HL-60/S4 treated with phorbol 12-myristate 13-acetate at 8.2 ng/mL for 4 days and 3 days (cell line): ENCODE measurements around the gene ME1.
"Not testable (repeated sequence)": the region's sequence is repeated elsewhere in the genome, so short reads cannot be mapped to it uniquely, and the experiment has no call there.

ENCODE experiments used
- in situ Hi-C: fragments of 300-500 bp; cut with MboI; formaldehyde crosslinking; loops from 2 replicates; pipeline ENCODE4 v1.15.0; 2022; ENCODE audit warnings: low sequenced_read_pairs

ME1 gene

DNA sequence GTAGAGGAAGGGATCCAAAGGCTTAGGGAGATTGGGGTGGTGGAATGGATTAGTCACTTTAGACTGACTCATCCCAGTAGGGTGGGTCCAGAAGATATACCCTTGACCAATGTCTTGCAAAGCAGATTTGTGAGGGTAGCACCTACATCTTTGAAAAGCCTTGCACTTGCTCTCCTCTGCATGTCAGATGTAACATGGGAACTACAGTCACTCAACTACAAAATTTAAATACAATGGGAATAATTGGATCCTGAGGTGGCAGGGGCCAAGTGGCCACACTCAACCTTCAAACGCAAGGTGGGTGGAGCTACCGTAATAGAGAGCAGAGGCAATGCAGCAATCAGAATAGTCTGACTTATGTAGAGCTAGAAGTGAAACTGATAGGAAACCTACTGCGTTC is 71.2 kb downstream of the ME1 start:
- in situ Hi-C loops: no loop called here

- in situ Hi-C loops: no loop called here
These were observed 76.1 kb downstream of the ME1 start for GRCh38 chr6:83354747-83355146.

GRCh38 chr6:83352424-83353061 is 78.3 kb downstream of the ME1 start:
- in situ Hi-C loops: no loop called here

DNA sequence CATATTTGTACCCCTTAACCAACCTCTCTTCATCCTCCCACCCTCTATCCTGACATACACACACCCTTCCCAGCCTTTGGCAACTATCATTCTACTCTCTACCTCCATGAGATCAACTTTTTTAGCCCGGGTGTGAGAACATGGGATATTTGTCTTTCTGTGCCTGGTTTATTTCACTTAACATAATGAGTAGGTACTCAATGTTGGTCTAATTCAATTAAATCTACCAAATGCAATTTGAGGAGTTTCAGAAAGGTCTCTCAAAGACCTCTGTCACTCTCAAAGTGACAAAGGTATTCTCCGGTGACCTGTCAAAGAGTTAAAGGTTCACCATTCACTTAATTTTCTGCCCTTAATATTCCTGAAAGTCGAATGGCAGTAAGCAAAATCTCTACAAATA is 87.7 kb downstream of the ME1 start:
- in situ Hi-C loops: no loop called here

DNA sequence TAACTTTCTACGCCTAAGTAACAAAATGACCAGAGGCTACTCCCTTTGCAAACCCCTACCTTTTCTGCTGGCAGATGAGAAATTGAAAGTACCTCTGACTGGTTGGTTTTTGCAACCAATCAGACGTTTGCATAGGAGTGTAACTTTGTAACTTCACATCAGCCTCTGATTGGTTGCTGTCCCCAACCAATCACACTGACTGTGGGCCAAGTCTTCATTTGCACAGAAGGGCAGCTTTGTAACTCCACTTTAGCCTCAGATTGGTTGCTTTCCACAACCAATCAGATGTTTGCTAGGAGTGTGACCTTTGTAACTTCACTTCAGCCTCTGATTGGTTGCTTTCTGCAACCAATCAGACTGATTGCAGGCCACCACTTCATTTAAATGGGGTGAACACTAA is 89.1 kb downstream of the ME1 start:
- in situ Hi-C loops: no loop called here

GRCh38 chr6:83333916-83334315 is 96.9 kb downstream of the ME1 start:
- in situ Hi-C loops: not testable (repeated sequence)

DNA sequence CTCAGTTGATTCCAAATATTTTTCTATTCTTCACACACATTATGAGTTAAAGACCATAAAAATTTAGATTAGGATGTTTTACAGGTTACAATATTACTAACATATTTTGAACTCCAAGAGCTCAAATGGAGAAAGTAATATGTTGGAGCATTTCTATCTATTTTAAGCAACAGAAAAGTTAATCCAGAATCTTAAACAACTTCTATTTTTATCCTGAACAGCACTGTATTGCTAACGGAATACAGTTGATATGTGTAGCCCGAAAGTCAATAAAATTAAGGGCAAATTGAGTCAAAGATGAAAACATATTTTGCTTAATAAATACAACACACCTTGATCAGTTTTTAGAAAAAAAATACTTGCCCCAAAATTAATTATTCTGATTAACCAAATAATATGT is 97.4 kb downstream of the ME1 start:
- in situ Hi-C loops: no loop called here

DNA sequence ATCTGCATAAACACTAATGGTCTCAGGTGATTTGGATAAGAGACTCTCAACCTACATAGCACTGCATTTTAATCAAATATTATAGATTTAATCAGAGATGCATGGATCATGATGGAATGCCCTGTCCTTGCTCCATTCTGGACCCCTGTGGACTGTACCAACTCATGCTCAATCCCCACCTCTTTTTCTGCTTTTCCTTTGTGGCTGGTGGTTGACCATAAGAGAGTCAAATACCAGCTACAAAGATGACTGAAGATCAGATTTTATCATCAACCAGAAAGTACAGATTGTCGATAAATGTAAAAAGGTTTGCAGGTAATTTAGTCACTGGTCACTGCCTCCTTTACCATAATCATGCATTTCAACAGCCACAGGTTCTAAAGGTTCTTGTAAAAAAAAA is 116.2 kb downstream of the ME1 start:
- in situ Hi-C loops: no loop called here

GRCh38 chr6:83313882-83314281 is 117.0 kb downstream of the ME1 start:
- in situ Hi-C loops: no loop called here

DNA sequence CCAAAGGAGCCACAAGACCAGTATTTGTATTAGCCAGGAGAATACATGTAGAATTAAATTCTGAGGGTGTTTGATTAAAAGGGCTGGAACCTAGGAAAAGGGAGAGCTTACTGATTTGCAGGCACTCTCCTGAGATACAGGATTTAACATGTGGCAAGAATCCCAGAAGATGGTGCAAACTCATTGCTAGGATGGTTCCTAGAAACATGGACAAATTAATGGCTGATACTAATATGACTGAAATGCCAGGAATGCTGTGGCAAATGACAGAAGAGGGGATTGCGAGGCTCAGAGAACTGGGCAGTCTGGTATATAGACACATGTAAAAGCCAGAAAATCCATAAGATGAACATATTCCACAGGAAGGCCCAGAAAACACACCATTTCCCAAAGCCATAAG is 119.6 kb downstream of the ME1 start:
- in situ Hi-C loops: no loop called here

DNA sequence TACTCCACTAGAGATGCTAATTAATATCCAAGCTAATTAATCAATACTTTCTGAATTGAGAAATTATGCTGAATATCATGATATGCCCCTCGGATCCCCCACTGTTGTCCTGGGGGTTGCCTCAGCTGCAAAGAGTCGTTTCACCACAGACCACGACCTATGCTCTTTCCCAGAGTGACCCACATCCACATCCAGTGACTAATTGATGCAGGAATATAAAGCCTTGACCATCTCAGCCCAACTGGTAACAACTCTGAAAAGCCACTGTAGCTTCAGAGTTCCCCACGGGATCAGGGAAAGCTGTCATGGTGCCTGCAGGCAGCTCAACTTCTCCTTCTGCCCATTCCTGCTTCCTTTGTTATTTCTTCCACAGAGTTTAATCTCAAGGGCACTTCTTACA is 120.8 kb downstream of the ME1 start:
- in situ Hi-C loops: no loop called here

DNA sequence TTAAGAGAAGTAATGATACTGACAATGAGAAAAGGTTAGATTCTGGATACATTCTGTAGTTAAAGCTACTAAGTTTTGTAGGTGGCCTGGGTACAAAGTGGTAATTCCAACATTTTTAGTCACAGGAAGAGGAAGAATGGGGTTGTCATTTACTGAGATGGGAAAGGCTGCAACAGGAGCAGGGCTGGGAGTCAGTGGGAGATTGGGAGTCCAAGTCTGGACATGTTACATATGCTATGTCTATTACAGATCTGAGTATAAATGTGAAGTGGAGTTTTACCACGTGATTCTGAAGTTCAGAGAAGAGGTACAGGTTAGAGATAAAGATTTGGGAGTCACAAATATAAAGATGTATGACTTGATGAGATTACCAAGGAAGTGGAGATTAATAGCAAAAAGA is 121.5 kb downstream of the ME1 start:
- in situ Hi-C loops: no loop called here

GRCh38 chr6:83308833-83309232 is 122.0 kb downstream of the ME1 start:
- in situ Hi-C loops: no loop called here

GRCh38 chr6:83307849-83308248 is 123.0 kb downstream of the ME1 start:
- in situ Hi-C loops: no loop called here

GRCh38 chr6:83303426-83303825 is 127.4 kb downstream of the ME1 start:
- in situ Hi-C loops: no loop called here

DNA sequence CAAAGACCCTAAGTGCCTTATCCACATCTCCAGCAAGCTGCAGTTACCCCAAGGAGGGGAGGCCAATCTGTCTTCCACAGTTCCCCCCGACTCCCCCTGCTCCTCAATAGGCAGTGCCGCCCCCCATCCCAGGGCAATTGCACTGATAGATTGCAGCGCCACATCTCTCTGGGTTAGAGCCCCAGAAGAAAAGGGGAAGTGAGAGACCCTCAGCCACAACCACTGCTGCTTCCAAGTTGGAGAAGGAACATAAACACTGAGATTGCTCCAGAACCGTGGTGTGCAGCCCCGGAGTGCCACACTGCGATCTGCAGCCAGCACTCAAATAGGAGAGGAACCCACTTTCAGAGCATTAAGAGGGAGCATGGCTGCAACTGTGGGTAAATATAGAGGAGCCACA is 136.2 kb downstream of the ME1 start:
- in situ Hi-C loops: no loop called here

DNA sequence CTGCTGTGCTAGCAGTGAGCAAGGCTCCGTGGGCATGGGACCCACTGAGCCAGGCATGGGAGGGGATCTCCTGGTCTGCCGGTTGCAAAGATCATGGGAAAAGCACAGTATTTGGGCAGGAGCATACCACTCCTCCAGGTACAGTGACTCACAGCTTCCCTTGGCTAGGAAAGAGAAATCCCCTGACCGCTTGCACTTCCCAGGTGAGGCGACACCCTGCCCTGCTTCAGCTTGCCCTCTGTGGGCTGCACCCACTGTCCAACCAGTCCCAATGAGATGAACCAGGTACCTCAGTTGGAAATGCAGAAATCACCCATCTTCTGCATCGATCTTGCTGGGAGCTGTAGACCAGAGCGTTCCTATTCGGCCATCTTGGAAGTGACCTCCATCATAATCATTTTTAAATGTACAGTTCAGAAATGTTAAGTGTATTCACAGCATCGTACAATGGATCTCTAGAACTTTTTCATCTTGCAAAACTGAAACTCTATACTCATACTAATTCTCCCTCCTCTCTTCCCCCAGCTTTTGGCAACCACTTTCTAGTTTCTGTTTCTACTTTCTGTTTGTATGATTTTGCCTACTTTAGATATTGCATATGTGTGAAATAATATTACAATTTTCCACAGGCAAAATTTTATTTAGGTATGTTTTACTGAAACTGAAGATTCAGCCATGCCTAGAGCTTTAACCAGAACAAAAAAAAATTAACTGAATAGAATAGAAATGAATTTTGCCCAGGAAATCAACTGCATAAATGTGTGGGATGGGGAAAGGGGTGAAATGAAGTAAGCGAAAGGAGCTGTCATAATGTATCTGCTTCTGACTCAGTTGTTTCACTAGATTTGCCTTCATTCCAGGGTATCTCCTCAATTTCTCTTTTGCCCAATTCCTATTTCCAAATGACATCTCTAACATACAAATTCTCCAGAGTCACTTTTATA is 137.7 kb downstream of the ME1 start:
- in situ Hi-C loops: no loop called here

DNA sequence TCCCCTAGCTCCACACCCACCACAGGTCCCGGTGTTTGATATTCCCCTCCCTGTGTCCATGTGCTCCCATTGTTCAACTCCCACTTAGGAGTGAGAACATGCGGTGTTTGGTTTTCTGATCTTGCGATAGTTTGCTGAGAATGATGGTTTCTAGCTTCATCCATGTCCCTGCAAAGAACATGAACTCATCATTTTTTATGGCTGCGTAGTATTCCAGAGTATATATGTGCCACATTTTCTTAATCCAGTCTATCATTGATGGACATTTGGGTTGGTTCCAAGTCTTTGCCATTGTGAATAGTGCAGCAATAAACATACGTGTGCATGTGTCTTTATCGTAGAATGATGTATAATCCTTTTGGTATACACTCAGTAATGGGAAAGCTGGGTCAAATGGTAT is 143.6 kb downstream of the ME1 start:
- in situ Hi-C loops: not testable (repeated sequence)

GRCh38 chr6:83285917-83286316 is 144.9 kb downstream of the ME1 start:
- in situ Hi-C loops: no loop called here

- in situ Hi-C loops: no loop called here
These were observed 157.3 kb downstream of the ME1 start for GRCh38 chr6:83273596-83273995.

DNA sequence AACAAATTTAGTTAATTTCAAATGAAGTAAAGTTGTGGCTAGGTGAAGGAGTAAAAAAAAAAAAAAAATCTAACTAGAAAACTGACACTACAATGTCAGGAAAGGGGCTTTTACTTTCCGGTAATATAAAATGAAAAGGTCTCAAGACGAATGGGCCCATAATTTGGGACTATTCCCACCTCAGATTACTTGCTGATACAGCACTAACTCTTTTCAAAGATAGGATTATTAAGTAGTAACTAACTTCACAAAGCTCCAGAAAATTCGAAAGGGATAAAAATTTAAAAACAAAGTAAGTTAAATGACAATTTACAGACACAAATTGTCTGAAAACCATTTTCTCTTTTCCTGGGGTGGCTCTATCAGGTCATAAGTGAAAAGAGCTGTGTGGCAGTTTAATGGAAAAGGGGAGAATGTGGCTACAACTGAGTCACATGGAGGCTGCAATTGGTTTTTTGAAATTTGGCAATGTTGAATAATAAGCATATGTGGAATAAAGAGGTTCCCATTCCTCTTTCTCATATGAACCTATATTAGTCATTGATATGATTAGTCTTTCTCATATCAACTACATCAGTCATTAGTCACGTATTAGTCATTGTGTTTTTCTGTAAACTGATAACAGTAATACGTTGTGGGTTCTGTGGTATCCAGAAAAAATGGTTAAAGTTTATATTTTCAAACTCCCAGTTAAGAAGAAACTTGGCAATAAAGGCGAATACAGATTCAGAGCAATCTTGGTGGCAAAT is 159.7 kb downstream of the ME1 start:
- in situ Hi-C loops: no loop called here

GRCh38 chr6:83265384-83265783 is 165.5 kb downstream of the ME1 start:
- in situ Hi-C loops: no loop called here
